Stimulated activated CD8-positive, alpha-beta memory T cell treated with anti-CD3 and anti-CD28 coated beads, Interleukin-15, amount 100 ng/mL, for 4 hours (primary cell): ENCODE data around the gene FAM162A.
"Not testable (repeated sequence)": the region's sequence is repeated elsewhere in the genome, so short reads cannot be mapped to it uniquely, and the experiment has no call there.

Experiments used
- DNase-seq, 2 donors: peaks; one replicate each; pipeline ENCODE4 v3.0.0-alpha.2; 2020; ENCODE audit warnings: low read depth in 2 of 2

Gene FAM162A

DNA sequence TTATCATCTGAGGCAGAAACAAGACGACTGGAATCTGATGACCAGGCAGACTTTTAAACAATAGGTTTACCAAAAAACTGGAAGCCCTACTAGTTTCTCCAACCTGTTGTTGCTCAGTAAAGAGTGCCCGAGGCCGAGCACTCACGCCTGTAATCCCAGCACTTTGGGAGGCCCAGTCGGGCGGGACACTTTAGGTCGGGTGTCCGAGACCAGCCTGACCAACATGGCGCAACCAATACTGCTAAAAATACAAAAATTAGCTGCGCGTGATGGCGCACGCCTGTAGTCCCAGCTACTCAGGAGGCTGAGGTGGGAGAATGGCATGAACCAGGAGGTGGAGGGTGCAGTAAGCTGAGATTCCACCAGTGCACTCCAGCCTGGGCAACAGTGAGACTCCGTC, 33.0 kb downstream of the FAM162A start:
- no peak for DNase-seq

DNA sequence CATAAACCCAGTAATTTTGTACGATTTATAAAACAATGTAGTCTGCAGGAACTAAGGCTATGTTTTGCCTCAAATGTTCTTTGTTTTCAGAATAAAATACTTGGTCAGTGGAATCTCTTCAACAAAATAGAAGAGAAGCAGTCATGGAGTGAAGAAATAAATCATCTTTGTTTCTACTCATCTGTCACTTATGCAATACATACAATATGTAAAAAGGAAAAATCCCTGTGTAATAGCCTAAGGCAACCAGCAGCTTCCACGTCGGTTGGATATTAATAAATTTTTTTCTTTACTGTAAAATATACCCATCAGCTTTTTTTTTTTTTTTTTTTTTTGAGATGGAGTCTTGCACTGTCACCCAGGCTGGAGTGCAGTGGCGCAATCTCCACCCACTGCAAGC, 37.1 kb downstream of the FAM162A start:
- DNase-seq: no peak

DNA sequence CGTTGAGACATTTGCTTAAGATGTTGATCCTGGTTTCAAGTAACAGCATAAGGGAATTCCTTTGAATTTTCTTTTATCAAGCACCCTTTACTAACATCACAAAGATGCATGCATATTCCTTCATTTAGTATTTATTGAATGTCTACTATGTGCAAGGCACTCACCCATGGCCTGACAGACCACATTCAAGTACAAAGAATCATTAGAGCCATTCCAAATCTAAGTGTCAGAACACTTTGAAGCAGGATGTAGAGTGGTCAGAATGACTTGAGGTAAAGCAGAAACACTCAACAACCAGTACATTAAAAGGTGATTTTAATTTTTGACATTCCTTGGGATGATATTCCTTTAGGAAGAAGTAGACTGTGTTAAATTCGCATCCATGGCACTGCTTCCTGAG, 37.9 kb downstream of the FAM162A start:
- no peak for DNase-seq

DNA sequence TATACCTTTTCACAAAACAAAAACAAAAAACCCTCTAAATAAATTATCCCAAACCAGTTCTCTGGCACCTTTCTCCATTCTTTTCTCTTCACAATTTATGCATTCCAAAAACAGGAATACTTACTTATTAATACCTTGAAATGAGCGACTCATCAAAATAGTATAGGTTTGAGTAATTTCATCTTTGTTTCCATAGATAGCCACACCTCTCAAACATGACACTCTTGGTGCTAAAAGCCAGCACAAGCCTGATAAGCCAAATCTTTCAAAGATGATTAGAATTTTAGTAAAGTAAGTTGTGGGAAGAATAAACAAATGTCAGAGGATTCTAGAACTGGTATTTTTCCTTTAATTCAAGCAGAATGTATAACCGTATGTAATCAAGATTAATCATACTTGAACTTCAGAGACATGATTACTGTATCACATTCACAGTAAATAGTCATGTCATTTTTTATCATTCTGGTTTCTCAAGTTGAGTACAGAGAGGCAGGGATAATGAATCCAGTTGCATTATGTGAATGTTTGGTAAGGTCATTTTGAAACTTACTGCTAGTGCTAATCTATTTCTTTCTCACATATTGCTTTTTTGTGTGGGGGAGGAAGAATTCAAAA, 44.0 kb downstream of the FAM162A start:
- DNase-seq: no peak

DNA sequence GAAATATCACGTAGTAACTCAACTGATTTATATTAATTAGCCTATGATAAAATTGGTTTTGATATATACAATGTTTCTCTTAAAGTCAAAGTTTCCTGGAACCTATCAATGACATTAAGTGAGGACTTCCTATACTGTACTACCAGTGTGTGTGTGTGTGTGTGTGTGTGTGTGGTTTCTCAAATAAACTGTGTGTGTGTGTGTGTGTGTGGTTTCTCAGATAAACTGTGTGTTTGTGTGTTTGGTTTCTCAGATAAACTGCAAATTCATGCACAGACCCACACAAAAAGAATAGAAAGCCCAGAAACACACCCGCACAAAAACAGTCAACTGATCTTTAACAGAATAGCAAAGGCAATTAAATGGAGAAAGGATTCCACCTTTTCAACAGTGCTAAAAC, 46.4 kb downstream of the FAM162A start:
- no peak for DNase-seq

DNA sequence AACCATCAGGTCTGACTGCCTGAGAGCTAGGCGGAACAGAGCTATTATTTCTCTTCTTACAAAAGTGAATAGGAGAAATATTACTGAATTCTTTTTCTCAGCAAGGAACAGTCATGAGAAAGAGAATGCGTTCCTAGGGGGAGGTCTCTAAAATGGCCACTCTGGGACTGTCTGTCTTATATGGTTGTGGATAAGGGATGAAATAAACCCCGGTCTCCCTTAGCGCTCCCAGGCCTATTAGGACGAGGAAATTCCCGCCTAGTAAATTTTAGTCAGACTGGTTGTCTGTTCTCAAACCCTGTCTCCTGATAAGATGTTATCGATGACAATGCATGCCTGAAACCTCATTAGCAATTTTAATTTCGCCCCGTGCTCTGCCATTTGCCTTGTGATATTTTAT, 52.0 kb downstream of the FAM162A start:
- no peak for DNase-seq

DNA sequence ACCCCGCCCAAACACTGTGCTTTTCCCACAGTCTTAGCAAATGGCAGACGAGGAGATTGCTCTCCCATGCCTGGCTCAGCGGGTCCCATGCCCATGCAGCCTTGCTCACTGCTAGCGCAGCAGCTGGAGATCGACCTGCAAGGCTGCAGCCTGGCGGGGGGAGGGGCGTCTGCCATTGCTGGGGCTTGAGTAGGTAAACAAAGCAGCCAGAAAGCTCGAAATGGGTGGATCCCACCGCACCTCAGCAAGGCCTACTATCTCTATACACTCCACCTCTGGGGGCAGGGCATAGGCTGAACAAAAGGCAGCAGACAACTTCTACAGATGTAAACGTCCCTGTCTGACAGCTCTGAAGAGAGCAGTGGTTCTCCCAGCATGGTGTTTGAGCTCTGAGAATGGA, 59.1 kb downstream of the FAM162A start:
- no peak for DNase-seq

DNA sequence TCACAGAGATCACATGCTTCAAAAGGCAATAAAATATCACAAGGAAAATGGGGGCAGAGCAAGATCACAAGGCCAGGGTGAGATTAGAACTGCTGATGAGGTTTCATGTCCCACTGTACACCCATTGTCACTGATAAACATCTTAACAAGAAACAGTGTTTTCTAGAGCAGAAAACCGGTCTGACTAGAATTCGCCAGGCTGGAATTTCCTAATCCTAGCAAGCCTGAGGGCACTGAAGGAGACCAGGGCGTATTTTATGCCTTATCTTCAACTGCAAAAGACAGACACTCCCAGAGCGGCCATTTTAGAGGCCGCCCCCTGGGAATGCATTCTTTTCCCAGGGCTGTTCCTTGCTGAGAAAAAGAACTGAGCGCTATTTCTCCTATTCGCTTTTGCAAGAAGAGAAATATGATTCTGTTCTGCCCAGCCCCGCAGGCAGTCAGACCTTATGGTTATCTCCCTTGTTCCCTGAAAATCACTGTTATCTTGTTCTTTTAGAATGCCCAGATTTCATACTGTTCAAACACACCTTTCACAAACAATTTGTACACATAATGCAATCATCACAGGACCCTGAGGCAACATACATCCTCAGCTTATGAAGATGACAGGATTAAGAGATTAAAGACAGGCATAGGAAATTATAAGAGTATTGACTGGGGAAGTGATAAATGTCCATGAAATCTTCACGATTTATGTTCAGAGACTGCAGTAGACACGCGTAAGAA, 59.9 kb downstream of the FAM162A start:
- DNase-seq: not testable (repeated sequence)

DNA sequence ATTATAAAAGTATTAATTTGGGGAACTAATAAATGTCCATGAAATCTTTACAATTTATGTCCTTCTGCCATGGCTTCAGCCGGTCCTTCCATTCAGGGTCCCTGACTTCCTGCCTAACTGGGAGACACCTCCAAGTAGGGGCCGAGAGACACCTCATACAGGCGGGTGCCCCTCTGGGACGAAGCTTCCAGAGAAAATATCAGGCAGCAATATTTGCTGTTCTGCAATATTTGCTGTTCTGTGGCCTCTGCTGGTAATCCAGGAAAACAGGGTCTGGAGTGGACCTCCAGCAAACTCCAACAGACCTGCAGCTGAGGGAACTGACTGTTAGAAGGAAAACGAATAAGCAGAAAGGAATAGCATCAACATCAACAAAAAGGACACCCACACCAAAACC, 60.5 kb downstream of the FAM162A start:
- not testable (repeated sequence) for DNase-seq

DNA sequence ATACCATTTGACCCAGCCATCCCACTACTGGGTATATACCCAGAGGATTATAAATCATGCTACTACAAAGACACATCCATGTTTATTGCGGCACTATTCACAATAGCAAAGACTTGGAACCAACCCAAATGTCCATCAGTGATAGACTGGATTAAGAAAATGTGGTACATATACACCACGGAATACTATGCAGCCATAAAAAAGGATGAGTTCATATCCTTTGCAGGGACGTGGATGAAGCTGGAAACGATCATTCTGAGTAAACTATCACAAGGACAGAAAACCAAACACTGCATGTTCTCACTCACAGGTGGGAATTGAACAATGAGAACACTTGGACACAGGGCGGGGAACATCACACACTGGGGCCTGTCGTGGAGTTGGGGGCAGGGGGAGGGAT, 64.2 kb downstream of the FAM162A start:
- not testable (repeated sequence) for DNase-seq

DNA sequence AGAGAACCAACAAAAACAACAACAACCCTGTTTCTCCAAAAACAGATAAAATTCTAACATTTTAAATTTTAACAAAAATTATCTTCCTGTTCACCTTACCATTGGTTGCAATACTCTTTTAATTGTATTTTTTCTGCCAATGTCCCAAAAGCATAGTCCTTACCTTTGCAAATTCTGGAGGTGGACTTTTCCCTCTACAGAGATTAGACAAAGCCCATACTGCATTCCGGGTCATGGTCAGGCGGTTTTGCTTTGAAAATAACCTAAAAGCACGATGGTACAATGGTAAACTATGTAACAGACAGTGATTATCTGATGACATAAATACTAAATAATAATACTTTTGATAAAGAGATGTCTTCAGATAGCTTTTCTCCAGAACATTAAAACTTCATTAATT, 67.4 kb downstream of the FAM162A start:
- no peak for DNase-seq

DNA sequence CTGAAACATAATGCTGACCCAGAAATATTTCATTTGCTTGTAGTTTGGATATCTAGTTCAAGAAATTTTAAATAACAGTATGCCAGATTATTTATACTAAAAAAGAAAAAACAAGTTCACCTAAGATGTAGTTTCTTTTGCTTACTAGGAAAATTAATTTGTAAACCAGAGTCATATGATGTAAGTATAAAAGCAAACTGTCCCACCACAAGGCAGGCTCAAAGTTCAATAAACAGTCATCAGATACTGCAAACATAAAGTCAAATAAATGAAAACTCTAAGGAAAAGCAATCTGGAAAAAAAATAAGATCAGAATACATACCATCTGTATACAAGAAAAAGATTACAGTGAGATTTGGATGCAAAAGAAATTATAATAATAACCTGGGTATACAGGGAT, 72.1 kb downstream of the FAM162A start:
- no peak for DNase-seq

DNA sequence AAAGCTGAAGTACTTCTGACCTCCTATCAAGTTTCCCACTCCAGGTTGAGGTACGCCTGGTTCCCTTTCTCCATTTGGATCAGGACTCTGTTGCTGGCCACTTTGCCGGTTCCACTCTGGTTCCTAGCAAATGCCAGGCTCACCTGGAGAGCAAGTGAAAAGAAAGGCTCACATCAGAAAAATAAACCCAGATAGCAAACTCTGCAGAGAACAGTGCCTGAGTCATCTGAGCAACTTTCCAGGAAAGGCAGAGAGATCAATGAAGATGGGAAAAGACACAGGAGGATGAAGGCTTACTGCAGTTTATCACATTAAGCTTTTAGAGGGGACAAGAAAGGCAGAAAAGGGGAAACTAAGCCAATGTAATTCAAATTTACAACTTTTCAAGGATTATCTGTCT, 73.7 kb downstream of the FAM162A start:
- no peak for DNase-seq

DNA sequence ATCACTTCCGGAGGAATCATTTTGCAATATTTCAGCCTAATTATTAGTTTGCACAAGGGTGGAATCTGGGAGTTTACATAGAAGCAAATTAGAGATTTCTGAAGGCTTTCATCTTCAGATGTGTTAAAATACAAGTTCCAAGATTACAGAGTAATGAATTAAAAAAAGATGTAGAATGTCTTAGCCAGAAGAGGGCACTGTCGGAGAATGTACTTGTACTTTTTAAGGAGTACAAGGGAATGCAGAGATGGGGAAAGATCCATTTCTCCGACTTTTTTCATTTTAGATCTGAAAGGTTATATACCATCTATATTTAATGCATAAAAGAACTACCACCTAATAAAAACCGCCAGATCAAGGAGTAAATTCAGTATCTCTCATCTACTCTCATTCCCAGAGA, 75.0 kb downstream of the FAM162A start:
- no peak for DNase-seq

DNA sequence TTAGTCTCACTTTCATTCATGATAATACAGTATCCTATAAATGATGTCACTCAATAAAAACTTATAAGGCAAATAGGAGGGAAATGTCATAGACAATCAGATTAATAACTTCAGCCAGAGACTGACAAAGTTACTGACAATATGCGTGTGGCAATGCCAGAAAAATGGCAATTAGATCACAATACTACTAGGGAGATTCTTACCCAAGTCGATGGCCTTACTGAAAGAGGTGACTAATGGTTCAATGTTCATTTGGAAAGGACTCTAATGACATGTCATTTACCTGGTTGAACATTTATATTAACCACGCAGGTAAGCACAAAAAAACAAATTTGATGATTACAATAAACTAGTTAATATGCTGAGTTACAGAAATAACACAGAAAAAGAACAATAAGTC, 77.8 kb downstream of the FAM162A start:
- no peak for DNase-seq
